ENCODE measurements around the gene PGBD1.

PGBD1 gene

DNA sequence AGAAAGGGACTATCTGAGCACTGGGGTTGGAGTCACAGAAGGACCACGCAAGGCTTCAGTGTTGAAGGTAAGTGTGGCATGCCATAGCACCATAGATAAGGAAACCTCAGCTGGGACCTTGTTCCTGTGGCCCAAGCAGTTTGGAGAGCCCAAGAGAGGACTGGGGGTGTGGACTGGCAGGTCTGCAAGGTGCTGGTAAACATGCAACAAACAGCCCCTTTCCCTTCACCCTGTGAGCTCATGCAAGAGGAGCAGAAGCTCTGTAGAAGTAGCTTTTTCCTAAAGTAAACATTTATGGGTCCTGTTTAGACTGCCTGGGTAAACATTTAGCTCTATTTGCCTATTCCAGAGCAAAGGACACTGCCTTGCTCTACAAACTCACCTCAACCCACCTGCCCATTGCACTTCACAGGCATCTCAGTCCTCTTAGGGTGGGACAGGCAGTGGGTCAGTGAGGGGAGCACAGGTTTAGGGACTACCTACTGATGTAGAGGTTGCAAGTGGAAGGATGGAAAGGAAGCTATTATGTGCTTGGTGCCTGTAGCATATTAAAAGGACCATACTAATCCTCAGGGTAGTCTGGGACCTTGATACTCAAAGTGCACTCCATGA lies 42.5 kb downstream of the PGBD1 start:
- no peak for DNase-seq
- intact Hi-C loops (cut with DNase I) = no loop called here

DNA sequence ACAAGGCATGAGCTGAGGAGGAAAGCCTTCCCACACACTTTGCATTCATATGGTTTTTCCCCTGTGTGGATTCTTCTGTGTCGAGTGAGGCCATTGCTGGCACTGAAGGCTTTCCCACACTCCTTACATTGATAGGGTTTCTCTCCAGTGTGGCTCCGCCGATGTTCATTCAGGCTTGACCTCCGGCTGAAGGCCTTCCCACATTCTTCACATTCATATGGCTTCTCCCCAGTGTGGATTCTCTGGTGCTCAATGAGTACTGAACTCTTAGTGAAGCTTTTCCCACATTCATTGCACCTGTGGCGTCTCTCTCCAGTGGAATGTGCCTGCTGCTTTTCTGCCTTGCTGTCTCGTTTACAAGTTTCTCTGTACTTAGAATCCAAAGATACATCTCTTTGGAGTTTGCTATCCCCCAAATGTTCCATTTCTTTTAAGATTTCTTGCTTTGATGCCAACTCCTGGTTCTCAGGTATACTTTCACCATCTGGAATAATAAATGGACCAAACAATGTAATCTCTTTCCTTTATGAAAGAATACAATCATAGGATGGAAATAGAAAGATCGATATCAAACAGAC lies 45.1 kb downstream of the PGBD1 start:
- no peak for DNase-seq
- intact Hi-C loops (cut with DNase I) = no loop called here

DNA sequence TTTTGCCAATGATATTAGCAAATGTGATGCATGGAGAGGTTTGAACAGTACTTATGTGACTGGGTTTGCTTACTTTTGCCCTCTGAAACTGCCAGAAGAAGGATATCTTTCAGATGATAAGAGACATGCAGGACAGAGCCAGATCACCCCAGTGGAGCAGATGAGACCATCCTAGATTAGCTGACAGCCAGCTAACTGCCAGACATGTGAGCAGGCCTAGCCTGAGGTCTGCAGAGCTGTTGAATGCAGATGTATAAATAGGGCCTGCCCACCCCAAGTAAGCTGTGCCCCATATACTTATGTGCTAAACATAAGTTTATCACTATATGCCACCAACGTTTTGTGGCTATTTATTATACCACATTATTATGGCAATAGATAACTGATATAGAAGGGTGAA lies 48.7 kb downstream of the PGBD1 start:
- DNase-seq = no peak

DNA sequence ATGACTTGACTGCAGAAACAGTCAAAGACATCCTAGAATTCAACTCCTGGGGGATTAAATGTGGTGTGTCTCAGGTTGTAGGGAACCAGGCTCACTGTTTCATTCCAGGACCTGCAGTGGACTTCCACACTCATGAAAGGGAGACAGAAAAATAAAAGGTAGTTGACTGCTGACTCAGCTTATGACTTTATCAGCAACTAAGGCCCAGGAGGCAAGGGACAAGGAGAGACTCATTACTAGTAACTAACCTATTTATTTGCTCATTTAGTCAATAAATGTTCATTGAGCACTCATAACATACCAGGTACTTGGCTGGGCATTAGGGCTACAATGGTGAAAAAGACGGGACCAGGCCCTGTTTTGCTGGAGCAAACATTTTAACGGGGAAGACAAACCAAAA lies 51.7 kb downstream of the PGBD1 start:
- intact Hi-C loops (cut with DNase I) = no loop called here

More for the DNA sequence above, 48.7 kb downstream of the PGBD1 start:
- intact Hi-C loops (cut with DNase I) = no loop called here

DNA sequence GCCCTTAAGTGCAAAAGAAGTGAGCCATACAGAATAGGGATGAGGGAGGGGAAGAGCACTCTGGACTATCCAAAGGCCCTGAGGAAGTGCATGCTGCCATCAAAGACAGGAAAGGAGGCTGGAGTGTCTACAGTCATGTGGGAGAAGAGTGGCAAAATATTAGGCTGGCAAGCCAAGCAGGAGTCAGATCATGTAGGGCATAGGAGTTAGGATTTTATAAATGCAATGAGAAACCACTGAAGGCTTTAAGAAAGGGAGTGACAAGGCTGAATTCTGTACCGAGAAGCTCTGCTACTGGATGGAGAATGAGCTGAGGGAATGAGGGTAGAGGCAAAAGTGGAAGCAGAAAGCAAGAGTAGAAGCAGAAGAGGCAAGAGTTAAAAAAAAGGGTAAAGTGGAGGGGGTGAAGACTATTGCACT lies 52.2 kb downstream of the PGBD1 start:
- intact Hi-C loops (cut with DNase I) = no loop called here

More for the DNA sequence above, 51.7 kb downstream of the PGBD1 start:
- no peak for DNase-seq

DNA sequence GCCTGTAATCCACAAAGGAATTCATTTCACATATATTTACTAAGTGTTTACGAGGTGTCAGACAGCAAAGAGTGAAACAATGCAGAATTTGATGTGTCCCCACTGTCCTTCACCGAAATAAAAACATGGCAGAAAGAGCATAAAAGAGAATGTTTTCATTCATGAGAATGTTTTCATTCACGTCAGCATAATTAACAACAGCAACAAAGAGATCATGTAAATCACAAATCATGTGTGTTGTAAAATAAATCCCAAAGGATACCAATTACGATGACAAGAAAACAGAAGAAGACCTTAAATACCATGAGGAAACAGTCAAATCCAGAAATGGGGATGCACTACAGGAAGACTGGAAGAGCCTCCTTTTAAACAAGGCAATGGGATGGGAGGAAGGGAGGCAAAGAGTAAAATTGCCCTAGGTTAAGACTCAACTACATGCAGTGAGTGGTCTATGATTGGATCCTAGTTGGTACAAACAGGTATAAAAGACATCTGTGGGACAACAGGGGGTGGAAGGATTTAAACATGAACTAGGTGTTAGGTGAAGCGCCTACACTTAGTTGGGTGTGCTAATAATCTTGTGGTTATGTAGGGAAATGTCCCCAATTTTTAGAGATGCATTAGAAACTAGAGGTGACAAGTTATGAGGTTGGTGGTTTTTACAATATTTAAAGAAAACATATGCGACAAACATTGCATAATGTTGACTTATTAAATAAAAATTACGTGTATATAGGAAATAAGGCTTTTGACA lies 53.1 kb downstream of the PGBD1 start:
- intact Hi-C loops (cut with DNase I) = loop anchor here (5.0 kb wide), 1 partner anchor 252 kb away; the partner anchor contains the start of gene ZNF165

More for the DNA sequence above, 52.2 kb downstream of the PGBD1 start:
- no peak for DNase-seq

DNA sequence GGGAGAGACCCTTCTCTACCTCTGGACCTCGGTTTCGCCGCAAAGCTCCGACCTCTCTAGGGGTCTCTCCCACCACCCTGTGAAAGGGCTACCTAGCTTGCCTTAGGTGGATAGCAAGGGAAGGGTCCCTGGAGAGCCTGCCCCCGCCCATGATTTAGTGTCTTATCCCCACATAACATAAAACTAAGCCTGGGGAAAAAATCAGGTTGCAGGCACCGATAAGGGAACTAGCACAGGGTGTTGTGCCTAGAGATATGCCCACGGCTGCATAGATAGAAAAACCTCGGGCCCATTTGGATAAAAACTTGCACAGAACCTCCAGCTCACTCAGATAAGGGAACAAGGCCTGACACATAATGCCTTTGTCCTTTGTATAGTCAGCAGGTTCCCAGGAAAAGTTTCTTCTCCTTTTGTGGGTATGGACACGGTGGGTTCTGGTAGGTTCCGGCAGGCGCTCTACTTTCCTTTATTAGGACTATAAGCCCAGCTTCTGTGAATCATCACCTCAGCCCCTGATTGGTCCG lies 53.7 kb downstream of the PGBD1 start:
- DNase-seq = peak in 3 of 42 donors; percentile 8 to 31 (median 17)

More for the DNA sequence above, 53.1 kb downstream of the PGBD1 start:
- no peak for DNase-seq

DNA sequence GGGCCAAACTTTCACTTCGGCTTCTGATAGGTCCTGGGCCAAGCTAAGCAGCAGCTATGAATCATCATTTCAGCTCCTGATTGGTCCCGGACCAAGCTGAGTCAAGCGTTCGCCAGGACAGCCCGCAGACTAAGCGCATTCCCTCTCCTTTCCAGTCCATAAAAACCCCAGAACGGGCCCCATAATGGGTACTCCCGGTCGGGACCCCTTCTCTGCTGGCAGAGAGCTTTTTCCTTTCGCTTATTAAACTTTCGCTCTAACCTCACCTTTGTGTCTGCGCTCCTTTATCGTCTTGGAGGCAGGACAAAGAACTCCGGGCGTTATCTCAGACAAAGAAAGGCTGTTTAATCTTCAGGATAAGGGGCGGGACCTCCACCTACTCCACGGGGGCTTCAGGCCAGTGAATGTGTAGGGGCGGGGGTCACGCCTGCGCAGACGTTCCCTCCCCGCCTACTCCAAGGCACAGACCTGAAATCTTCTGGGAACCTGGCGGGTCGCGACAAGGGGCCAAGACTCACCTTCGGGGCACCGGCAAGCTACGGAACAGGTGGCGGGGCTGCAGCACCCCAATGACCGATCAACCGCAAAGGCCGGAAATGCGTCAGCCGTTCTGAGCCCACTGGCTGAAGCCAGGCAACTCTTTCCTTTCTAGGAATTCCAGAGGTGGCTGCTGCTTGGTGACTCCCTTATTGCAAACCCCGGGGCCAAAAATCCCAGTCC lies 54.4 kb downstream of the PGBD1 start, which contains the start of gene ZSCAN31:
TSS of gene ZSCAN31 (minus strand) at position 585 of the 720 bp plus-strand sequence. CDS start 6,465 bp downstream, outside the sequence.
- peak; percentile 79 to 98 (median 92) for DNase-seq
- intact Hi-C loops (cut with DNase I) = loop anchor here (5.0 kb wide), 1 partner anchor 253 kb away; the partner anchor contains the start of gene ZNF165

More for the DNA sequence above, 53.7 kb downstream of the PGBD1 start:
- intact Hi-C loops (cut with DNase I) = loop anchor here (5.0 kb wide), 1 partner anchor 253 kb away; the partner anchor contains the start of gene ZNF165

DNA sequence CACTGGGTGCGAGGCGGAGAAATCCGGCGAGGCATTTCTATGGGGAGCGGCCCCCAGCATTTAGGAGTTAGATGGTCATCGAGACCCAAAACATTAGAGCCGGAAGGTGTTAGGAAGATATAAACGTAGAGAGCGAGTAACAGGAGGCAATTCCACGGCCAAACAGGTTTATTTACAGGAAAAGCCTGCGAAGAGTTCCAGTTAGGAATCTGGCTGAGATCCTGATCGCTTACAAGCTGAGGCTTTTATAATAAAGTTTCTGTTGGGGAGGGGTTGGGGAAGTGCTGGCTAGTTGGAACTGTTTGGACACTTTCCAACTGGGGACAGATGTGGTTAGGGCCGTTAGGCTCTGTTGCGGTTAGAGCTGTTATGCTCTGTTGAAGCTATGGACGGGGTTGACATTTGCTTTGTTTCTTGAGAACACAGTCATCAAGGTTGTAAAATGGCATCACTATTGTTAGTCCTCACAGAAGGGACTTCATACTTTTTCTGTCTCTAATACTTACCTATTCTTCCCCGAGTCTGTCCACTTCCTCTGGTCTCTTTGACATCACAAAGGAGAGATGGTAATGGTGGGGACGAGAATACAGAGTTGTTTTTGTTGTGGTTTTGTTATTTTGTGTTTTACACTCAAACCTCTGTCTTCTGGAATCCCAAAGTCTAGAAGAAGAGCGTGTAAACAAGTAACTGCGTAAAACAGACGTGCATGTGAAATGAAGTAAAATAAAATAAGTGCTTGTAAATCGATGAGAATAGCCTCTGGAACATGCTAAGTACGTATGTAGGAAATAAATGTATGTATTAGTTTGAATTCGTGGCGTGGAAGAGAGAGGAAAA lies 55.1 kb downstream of the PGBD1 start:
- peak in 12 of 42 donors; percentile 7 to 50 (median 29) for DNase-seq

DNA sequence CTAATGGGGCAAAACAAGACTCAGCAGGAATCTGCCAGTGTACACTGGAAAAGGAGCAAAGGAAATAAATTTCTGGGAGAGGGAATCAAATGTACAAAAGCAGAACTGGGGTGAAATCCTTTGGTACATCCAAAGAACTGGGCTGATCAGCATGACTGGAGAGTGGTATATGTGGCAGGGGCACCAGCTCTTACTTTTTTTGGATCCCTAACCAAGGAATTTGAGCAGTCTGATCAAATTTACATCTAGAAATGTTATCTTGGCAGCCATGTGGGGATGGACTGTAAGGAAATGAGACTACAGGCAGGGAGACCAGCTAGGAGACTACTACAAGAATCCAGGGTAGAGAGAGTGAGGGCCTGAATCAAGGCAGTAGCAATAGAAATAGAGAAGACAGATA lies 55.7 kb downstream of the PGBD1 start:
- intact Hi-C loops (cut with DNase I) = loop anchor here (5.0 kb wide), 1 partner anchor 255 kb away; the partner anchor contains the start of gene ZNF165
- DNase-seq = no peak

More for the DNA sequence above, 55.1 kb downstream of the PGBD1 start:
- intact Hi-C loops (cut with DNase I) = loop anchor here (5.0 kb wide), 1 partner anchor 254 kb away; the partner anchor contains the start of gene ZNF165

DNA sequence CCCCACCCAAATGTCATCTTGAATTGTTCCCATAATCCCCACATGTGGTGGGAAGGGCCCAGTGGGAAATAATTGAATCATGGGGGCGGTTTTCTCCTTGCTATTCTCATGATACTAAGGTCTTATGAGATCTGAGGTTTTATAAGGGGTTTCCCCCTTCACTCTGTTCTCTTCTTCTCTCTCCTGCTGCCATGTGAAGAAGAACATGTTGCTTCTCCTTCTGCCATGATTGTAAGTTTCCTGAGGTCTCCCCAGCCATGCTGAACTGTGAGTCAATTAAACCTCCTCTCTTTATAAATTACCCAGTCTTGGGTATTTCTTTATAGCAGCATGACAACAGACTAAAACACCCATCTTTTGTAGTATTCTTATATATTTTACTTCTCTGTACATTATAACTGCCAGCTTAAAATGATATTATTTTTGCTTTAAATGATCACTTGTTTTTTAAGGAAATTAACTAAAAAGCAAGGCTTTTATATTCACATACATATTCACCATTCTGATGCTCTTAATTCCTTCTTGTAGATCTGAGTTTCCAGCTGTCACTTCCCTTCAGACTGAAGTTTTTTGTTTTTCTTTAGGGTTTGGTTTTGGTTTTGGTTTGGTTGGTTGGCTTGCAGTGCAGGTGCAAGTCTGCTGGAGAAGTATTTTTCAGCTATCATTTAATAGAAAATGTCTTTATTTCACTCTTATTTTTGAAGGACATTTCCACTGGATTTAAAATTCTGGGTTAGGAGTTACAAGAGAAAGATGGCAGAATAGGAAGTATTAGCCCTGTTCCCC lies 59.1 kb downstream of the PGBD1 start:
- intact Hi-C loops (cut with DNase I) = loop anchor here (5.0 kb wide), 1 partner anchor 68 kb away; no protein-coding TSS in a partner anchor
- no peak for DNase-seq

DNA sequence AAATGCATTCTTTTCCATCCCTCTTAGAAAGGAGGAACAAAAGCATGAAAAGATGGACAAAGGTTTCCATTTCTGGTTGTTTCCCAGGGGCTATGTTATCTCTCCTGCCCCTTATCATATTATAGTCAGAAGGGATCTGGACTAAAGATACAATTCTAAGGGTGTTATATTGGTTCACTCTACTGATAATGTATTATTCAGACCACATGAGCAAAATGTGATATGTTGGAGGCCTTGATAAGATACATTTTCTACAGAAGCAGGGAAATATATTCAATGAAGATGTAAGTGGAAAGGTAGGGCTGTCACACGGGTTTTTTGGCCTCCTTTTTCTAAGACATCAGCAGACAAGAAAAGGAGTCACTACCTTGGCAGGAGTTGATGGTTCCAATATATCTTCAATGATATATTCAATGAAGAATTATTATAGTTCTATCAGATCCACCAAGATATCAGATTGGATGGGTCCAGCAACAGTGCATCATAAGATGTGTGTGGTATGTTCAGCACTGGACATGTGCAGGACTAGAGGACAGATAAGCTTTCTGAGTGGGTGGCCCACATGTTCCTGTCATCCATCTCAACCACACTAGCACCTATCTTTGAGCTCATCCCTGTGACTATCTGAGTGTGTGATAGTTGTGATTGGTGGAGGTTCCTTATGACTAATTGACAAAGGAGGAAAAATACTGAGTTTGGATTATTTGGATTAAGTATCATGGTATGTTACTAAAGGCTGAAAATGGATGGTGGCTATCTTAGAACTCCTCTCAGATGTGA lies 62.7 kb downstream of the PGBD1 start:
- intact Hi-C loops (cut with DNase I) = loop anchor here (5.0 kb wide), 1 partner anchor 72 kb away; no protein-coding TSS in a partner anchor
- no peak for DNase-seq

DNA sequence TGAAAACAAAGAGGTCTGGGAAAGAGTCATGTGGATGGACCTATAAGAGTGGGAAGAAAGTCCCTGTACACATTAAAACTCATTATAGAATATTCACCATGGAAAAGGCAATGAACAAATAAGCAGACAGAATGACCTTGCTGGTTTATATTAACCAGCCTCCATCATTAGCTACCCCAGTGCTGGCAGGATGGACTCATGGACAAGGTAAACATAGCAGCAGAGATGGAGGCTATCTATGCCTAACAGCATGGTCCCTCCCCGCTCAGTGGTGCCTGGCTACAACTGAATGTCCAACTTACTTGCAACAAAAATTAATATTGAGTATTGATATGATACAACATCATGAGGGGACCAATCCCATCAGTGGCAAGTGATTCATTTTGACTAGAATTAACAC lies 63.8 kb downstream of the PGBD1 start:
- no peak for DNase-seq
- intact Hi-C loops (cut with DNase I) = no loop called here

DNA sequence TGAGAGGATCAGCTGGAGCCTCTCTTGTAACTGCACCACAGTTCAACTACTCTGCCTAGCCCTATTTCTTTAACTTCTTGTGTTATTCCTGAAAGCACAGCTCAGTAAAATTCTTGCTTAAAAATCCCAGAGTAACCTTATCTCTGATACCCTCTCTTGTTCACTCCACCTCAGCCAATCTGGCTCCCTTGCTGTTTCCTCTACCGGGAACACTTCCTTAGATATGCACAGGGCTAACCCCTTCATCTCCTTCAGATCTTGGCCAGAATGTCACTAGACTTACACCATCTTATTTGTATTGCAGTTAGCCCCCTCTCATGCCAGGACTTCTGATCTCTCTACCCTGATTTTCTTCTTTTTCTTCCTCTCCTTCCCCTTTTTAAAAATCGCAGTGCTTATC lies 65.7 kb downstream of the PGBD1 start:
- intact Hi-C loops (cut with DNase I) = no loop called here

DNA sequence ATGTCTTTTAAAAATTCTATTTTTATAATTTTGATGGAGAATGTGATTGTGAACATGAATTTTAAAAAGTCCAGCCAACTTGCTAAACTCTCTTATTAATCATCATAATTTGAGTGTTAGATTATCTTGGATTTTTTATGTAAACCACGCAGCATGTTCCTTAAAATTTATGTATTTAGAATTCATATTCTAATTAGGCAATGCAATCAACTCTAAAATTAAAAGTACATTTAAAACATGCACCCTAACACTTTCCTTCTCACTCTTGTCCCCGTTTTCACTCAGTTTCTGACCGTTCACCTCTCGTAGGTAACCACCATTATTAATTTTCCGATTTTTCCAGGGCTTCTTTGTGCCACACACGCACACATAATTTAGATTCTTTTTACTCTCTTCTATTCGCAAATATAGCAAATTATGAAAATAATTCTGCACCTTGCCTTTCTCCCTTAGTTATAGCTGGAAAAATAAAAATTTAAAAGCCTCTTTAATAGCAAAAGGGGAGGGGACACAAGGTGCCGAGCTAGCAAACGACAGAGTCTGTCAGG lies 68.0 kb downstream of the PGBD1 start:
- intact Hi-C loops (cut with DNase I) = no loop called here
- DNase-seq = no peak

More for the DNA sequence above, 65.7 kb downstream of the PGBD1 start:
- DNase-seq = no peak

All from head of caudate nucleus (tissue), 42 donors.